Testis (tissue), 2 donors: ENCODE data around the gene SRCIN1.

Experiments
- CTCF ChIP-seq, 3 experiments: fragments of 450-650 bp in 2 of 3; fragments of 200-600 bp in 1 of 3; sonication (generic) in 1 of 3; IDR thresholded peaks; one replicate each; pipeline ENCODE4 v1.5.1; 2016 to 2019; ENCODE audit warnings: antibody characterized with exemption in 3 of 3, mild to moderate bottlenecking in 2 of 3, moderate library complexity in 1 of 3
- POLR2A ChIP-seq: fragments of 450-650 bp; IDR thresholded peaks from one replicate; pipeline ENCODE4 v1.6.1; 2017; ENCODE audit warnings: antibody characterized with exemption, mild to moderate bottlenecking, moderate library complexity

GRCh38 chr17:38627957-38628356 is 22.2 kb upstream of the SRCIN1 start:
- TF ChIP-seq POLR2A (no peak), CTCF (IDR thresholded peaks at IDR 0.05) (no peak)
